Measurements from ENCODE around the gene CACNA2D3. TPM values are rescaled to one million over a fixed set of nuclear protein-coding genes. Genes with fewer than 3 reads are reported as not detected.
"Not testable (repeated sequence)": the region's sequence is repeated elsewhere in the genome, so short reads cannot be mapped to it uniquely, and the experiment has no call there.

CACNA2D3 gene
- total and polyA plus RNA-seq, 4 donors: 0.38 to 2.5 (median 1.1) TPM

- H3K4me3 ChIP-seq: no peak overlapping the region
- WGBS, 2 donors: 71 to 80% methylated on average over 10 of the region's 10 CpGs
Observed at GRCh38 chr3:54633444-54634121, 511.2 kb downstream of the CACNA2D3 start.

GRCh38 chr3:54634122-54634469 is 511.7 kb downstream of the CACNA2D3 start:
- DNase-seq (no peak), ATAC-seq (ENCODE audit: insufficient read depth, low FRiP score) (no peak)
- Histone ChIP-seq H3K9ac (ENCODE audit: insufficient read depth in 1 of 2, low read length in 2 of 2) (no peak overlapping the region), H3K4me1 (ENCODE audit: control insufficient read depth in 5 of 5, insufficient read depth in 5 of 5, low read length in 5 of 5) (no peaks in the 10 kb centered on the region), H3K27ac (ENCODE audit: low read depth in 1 of 2, low read length in 1 of 2) (no peak overlapping the region), H3K4me3 (no peak overlapping the region), H3K27me3 (ENCODE audit: control insufficient read depth in 3 of 3, insufficient read depth in 3 of 3, low read length in 2 of 3) (peaks cover 0 to 19% (median 5%) of the 10 kb centered on the region in 3 donors), H3K9me3 (ENCODE audit: control insufficient read depth in 4 of 4, insufficient read depth in 3 of 4, low read length in 3 of 4) (no peaks in the 10 kb centered on the region), H3K36me3 (ENCODE audit: control insufficient read depth in 4 of 4, insufficient read depth in 4 of 4, low read length in 4 of 4) (no peaks in the 10 kb centered on the region)
- WGBS, 2 donors: 78 to 82% methylated on average over 3 of the region's 3 CpGs
- TF ChIP-seq, protein P1, sequence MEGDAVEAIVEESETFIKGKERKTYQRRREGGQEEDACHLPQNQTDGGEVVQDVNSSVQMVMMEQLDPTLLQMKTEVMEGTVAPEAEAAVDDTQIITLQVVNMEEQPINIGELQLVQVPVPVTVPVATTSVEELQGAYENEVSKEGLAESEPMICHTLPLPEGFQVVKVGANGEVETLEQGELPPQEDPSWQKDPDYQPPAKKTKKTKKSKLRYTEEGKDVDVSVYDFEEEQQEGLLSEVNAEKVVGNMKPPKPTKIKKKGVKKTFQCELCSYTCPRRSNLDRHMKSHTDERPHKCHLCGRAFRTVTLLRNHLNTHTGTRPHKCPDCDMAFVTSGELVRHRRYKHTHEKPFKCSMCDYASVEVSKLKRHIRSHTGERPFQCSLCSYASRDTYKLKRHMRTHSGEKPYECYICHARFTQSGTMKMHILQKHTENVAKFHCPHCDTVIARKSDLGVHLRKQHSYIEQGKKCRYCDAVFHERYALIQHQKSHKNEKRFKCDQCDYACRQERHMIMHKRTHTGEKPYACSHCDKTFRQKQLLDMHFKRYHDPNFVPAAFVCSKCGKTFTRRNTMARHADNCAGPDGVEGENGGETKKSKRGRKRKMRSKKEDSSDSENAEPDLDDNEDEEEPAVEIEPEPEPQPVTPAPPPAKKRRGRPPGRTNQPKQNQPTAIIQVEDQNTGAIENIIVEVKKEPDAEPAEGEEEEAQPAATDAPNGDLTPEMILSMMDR (IDR thresholded peaks at IDR 0.05; ENCODE audit: control extremely low read depth, extremely low read depth): no peak

More at GRCh38 chr3:54633444-54634121, 511.2 kb downstream of the CACNA2D3 start:
- H3K9me3 ChIP-seq (ENCODE audit: control insufficient read depth in 4 of 4, insufficient read depth in 3 of 4, low read length in 3 of 4): no peaks in the 10 kb centered on the region
- H3K4me1 ChIP-seq (ENCODE audit: control insufficient read depth in 5 of 5, insufficient read depth in 5 of 5, low read length in 5 of 5): no peaks in the 10 kb centered on the region
- no peak overlapping the region for H3K27ac ChIP-seq (ENCODE audit: low read depth in 1 of 2, low read length in 1 of 2)
- no peak for ATAC-seq (ENCODE audit: insufficient read depth, low FRiP score)
- TF ChIP-seq, protein P1 (IDR thresholded peaks at IDR 0.05; ENCODE audit: control extremely low read depth, extremely low read depth): no peak
- no peak overlapping the region for H3K9ac ChIP-seq (ENCODE audit: insufficient read depth in 1 of 2, low read length in 2 of 2)
- H3K27me3 ChIP-seq (ENCODE audit: control insufficient read depth in 3 of 3, insufficient read depth in 3 of 3, low read length in 2 of 3): peaks cover 0 to 18% (median 5%) of the 10 kb centered on the region in 3 donors
- DNase-seq: no peak
- H3K36me3 ChIP-seq (ENCODE audit: control insufficient read depth in 4 of 4, insufficient read depth in 4 of 4, low read length in 4 of 4): no peaks in the 10 kb centered on the region

GRCh38 chr3:54639790-54640372 is 517.5 kb downstream of the CACNA2D3 start:
- H3K36me3 ChIP-seq (ENCODE audit: control insufficient read depth in 4 of 4, insufficient read depth in 4 of 4, low read length in 4 of 4); DNase-seq; ATAC-seq (ENCODE audit: insufficient read depth, low FRiP score); H3K9ac ChIP-seq (ENCODE audit: insufficient read depth in 1 of 2, low read length in 2 of 2); H3K27ac ChIP-seq (ENCODE audit: low read depth in 1 of 2, low read length in 1 of 2); H3K9me3 ChIP-seq (ENCODE audit: control insufficient read depth in 4 of 4, insufficient read depth in 3 of 4, low read length in 3 of 4); H3K4me1 ChIP-seq (ENCODE audit: control insufficient read depth in 5 of 5, insufficient read depth in 5 of 5, low read length in 5 of 5); H3K4me3 ChIP-seq: not testable (repeated sequence)
- 35 to 48% methylated on average over 12 of the region's 12 CpGs for WGBS, 2 donors
- peaks cover 0 to 35% (median 19%) of the 10 kb centered on the region in 3 donors for H3K27me3 ChIP-seq (ENCODE audit: control insufficient read depth in 3 of 3, insufficient read depth in 3 of 3, low read length in 2 of 3)

DNA sequence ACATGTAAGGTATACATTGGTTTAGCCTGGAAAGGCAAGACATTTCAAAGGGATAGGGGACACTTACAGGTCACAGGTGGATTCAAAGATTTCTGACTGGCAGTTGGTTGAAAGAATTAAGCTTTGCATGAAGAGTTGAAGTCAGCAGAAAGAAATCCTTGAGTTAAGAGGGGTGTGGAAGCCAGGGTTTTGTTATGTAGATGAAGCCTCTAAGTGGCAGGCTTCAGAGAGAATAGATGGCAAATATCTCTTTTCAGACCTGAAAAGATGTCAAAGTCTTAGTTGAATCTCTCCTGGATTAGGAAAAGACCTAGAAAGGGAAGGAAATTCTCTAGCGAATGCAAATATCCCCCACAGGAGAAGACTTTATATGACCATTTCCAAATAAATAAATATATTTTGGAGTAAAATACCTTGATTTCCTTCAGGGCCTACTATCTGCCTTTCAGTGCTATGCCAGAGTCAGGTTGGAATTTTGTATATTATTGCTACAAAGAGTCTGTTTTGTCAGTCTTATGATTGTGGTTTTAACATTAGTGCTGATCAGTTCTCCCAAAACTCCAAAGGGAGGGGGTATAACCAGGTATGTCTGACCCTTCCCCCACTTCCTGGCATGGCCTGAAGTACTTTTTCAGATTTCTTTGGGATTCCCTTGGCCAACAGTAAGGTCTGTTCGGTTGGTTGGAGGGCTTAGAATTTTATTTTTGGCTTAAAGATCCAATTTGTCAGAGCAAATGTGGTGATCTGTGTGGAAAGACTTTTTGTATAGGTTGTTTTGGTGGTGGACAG is 519.1 kb downstream of the CACNA2D3 start:
- H3K4me1 ChIP-seq (ENCODE audit: control insufficient read depth in 5 of 5, insufficient read depth in 5 of 5, low read length in 5 of 5): no peaks in the 10 kb centered on the region
- no peak overlapping the region for H3K27ac ChIP-seq (ENCODE audit: low read depth in 1 of 2, low read length in 1 of 2)
- no peak overlapping the region for H3K9ac ChIP-seq (ENCODE audit: insufficient read depth in 1 of 2, low read length in 2 of 2)
- peaks cover 0 to 3% (median 0%) of the 10 kb centered on the region in 4 donors for H3K9me3 ChIP-seq (ENCODE audit: control insufficient read depth in 4 of 4, insufficient read depth in 3 of 4, low read length in 3 of 4)
- H3K4me3 ChIP-seq: no peak overlapping the region
- peaks cover 0 to 35% (median 19%) of the 10 kb centered on the region in 3 donors for H3K27me3 ChIP-seq (ENCODE audit: control insufficient read depth in 3 of 3, insufficient read depth in 3 of 3, low read length in 2 of 3)
- WGBS, 2 donors: 49 to 67% methylated on average over 2 of the region's 2 CpGs
- no peak for ATAC-seq (ENCODE audit: insufficient read depth, low FRiP score)
- peaks cover 0 to 2% (median 0%) of the 10 kb centered on the region in 4 donors for H3K36me3 ChIP-seq (ENCODE audit: control insufficient read depth in 4 of 4, insufficient read depth in 4 of 4, low read length in 4 of 4)
- DNase-seq: no peak
- TF ChIP-seq, protein P1 (IDR thresholded peaks at IDR 0.05; ENCODE audit: control extremely low read depth, extremely low read depth): no peak
